Psoas muscle (tissue), 8 donors: ENCODE measurements around the gene PRKAR2A. TPM values are rescaled to one million over a fixed set of nuclear protein-coding genes. Genes with fewer than 3 reads are reported as not detected.
"Not testable (repeated sequence)": the region's sequence is repeated elsewhere in the genome, so short reads cannot be mapped to it uniquely, and the experiment has no call there.

Experiments
- ATAC-seq, 4 donors: fragments of 200-7000 bp; cut with Tn5 transposase; one replicate each; pipeline ENCODE4 v1.9.1; 2020; ENCODE audit warnings: moderate library complexity in 3 of 4, mild to moderate bottlenecking in 2 of 4
- DNase-seq, 2 donors: peaks; one replicate each; pipeline ENCODE4 v3.0.0-alpha.2; 2020
- H3K27ac ChIP-seq: fragments of 200-600 bp; one replicate; pipeline ENCODE4 v1.8.0; 2022
- H3K27me3 ChIP-seq, 3 donors: fragments of 200-600 bp in 1 of 3; one replicate each; pipeline versions ENCODE4 v1.6.1 to v1.8.0; 2013 to 2022; ENCODE audit warnings: low read length in 2 of 3, mild to moderate bottlenecking in 2 of 3, moderate library complexity in 1 of 3; ENCODE audit not compliant: insufficient read depth in 3 of 3
- H3K36me3 ChIP-seq, 2 donors: fragments of 200-600 bp in 1 of 2; one replicate each; pipeline versions ENCODE4 v1.6.1 to v1.8.0; 2013 to 2022; ENCODE audit warnings: low read depth in 1 of 2, mild to moderate bottlenecking in 1 of 2, moderate library complexity in 1 of 2; ENCODE audit not compliant: insufficient read depth in 1 of 2
- H3K4me1 ChIP-seq: fragments of 200-600 bp; one replicate; pipeline ENCODE4 v1.8.0; 2022
- H3K4me3 ChIP-seq: fragments of 200-600 bp; one replicate; pipeline ENCODE4 v1.8.0; 2022; ENCODE audit warnings: mild to moderate bottlenecking
- H3K9me3 ChIP-seq: fragments of 200-600 bp; one replicate; pipeline ENCODE4 v1.8.0; 2022
- CTCF ChIP-seq: fragments of 200-600 bp; IDR thresholded peaks from one replicate; pipeline ENCODE4 v1.8.0; 2022; ENCODE audit warnings: antibody characterized with exemption
- WGBS, 3 donors: extraction: QIAGEN DNeasy Blood & Tissue Kit; methylation state at CpG; one replicate each; pipeline versions ENCODE4 v1.1.6 to v1.1.7; 2013; 5-methylcytosine and 5-hydroxymethylcytosine counted together
- intact Hi-C, 2 donors: fragments of 100-400 bp; cut with DNase I; formaldehyde crosslinking; loops; one replicate each; pipeline versions ENCODE4 v1.11.0 to v1.14.2; 2022
- polyA plus RNA-seq, 3 donors: library from polyadenylated mRNA; stranded (reverse); fragments of 200-250 nt; gene quantifications; one replicate each; pipeline ENCODE4 v1.2.3, GENCODE V29; 2013
- total RNA-seq, 4 donors: library from RNA; stranded (reverse); fragmentation: NEBNext Ultra II Directional in 2 of 4; extraction: Animal tissue kit (Norgen Biotek cat#: 25700) in 2 of 4; gene quantifications; one replicate each; pipeline versions ENCODE4 v1.2.1 to v1.2.4, GENCODE V29; 2021 to 2023
- donor health status: healthy with polysubstance abuse.
- donor health status: DM: no; HTN: no; CAD: no; lungs with moderate emphysema.
- donor health status: Bipolar disorder and iron deficiency.
- donor health status: healthy.
- donor health status: DM: yes; HTN: yes; CAD: no.
- donor health status: DM: no; HTN: no; CAD: no.
- donor health status: DM: no; HTN: no; CAD: no.
- donor health status: DM: yes; HTN: yes; CAD: no.

PRKAR2A gene
- total and polyA plus RNA-seq, 7 donors: 24.3 to 126 (median 92.5) TPM

GRCh38 chr3:48738926-48739616, 108.6 kb downstream of the PRKAR2A start:
- no peaks in the 10 kb centered on the region for H3K27me3 ChIP-seq
- no peak overlapping the region for H3K4me3 ChIP-seq
- peaks cover 19% of the 10 kb centered on the region for H3K4me1 ChIP-seq
- no peak for TF ChIP-seq CTCF
- DNase-seq (peak in 1 of 2 donors; percentile 60), ATAC-seq (no peak)
- H3K27ac ChIP-seq: peak overlapping the region; percentile 78
- intact Hi-C loops: loop anchor here in 1 of 2 donors (5.0 kb wide), 1 partner anchor 52 kb away; the partner anchor contains the start of gene NCKIPSD
- no peaks in the 10 kb centered on the region for H3K9me3 ChIP-seq
- 60 to 69% (median 65%) methylated on average over 9 of the region's 9 CpGs for WGBS, 3 donors
- no peaks in the 10 kb centered on the region for H3K36me3 ChIP-seq

GRCh38 chr3:48738144-48738536, 109.5 kb downstream of the PRKAR2A start:
- Histone ChIP-seq H3K4me3 (no peak overlapping the region), H3K36me3 (no peaks in the 10 kb centered on the region), H3K27ac (no peak overlapping the region), H3K27me3 (no peaks in the 10 kb centered on the region), H3K9me3 (no peaks in the 10 kb centered on the region), H3K4me1 (peaks cover 19% of the 10 kb centered on the region)
- intact Hi-C loops: loop anchor here in 1 of 2 donors (5.0 kb wide), 1 partner anchor 51 kb away; the partner anchor contains the start of gene NCKIPSD
- WGBS, 3 donors: 70 to 91% (median 86%) methylated on average over 3 of the region's 3 CpGs
- no peak for DNase-seq
- TF ChIP-seq CTCF: no peak
- no peak for ATAC-seq

GRCh38 chr3:48735075-48735767, 112.5 kb downstream of the PRKAR2A start:
- not testable (repeated sequence) for H3K36me3 ChIP-seq, ATAC-seq, H3K27ac ChIP-seq, H3K4me1 ChIP-seq, H3K27me3 ChIP-seq, DNase-seq, H3K4me3 ChIP-seq, H3K9me3 ChIP-seq
- intact Hi-C loops: loop anchor here in 1 of 2 donors (5.0 kb wide), 1 partner anchor 48 kb away; the partner anchor contains the start of gene NCKIPSD
- 53 to 57% (median 55%) methylated on average over 7 to 8 of the region's 8 CpGs for WGBS, 3 donors

GRCh38 chr3:48734541-48734940, 113.1 kb downstream of the PRKAR2A start:
- intact Hi-C loops, ATAC-seq, DNase-seq, H3K9me3 ChIP-seq, H3K4me3 ChIP-seq, H3K27me3 ChIP-seq, H3K36me3 ChIP-seq, H3K4me1 ChIP-seq, H3K27ac ChIP-seq: not testable (repeated sequence)
- 88 to 94% (median 91%) methylated on average over 4 to 16 of the region's 25 CpGs for WGBS, 3 donors

GRCh38 chr3:48733752-48734518, 113.7 kb downstream of the PRKAR2A start:
- H3K9me3 ChIP-seq, ATAC-seq, H3K27ac ChIP-seq, H3K4me1 ChIP-seq, DNase-seq, H3K4me3 ChIP-seq, intact Hi-C loops, H3K36me3 ChIP-seq, H3K27me3 ChIP-seq: not testable (repeated sequence)
- whole genome bisulfite sequencing, 3 donors: 93 to 99% (median 96%) methylated on average over 20 to 33 of the region's 53 CpGs
